NCI-H446 (cell line): ENCODE data around the gene ZNF101.
A peak's percentile ranks its signal among the peaks of the same experiment; 100 is the strongest.

Experiments used
- DNase-seq, 2 experiments: peaks; one replicate each; lab custom pipeline; 2025; lab: John Stamatoyannopoulos, UW

ZNF101 gene

GRCh38 chr19:19668230-19669012 lies at the start of gene ZNF101:
ZNF101 (plus strand) TSS chr19:19668839; CDS start chr19:19668964, 125 bp downstream.
- peak; percentile 86 to 95 for DNase-seq

DNA sequence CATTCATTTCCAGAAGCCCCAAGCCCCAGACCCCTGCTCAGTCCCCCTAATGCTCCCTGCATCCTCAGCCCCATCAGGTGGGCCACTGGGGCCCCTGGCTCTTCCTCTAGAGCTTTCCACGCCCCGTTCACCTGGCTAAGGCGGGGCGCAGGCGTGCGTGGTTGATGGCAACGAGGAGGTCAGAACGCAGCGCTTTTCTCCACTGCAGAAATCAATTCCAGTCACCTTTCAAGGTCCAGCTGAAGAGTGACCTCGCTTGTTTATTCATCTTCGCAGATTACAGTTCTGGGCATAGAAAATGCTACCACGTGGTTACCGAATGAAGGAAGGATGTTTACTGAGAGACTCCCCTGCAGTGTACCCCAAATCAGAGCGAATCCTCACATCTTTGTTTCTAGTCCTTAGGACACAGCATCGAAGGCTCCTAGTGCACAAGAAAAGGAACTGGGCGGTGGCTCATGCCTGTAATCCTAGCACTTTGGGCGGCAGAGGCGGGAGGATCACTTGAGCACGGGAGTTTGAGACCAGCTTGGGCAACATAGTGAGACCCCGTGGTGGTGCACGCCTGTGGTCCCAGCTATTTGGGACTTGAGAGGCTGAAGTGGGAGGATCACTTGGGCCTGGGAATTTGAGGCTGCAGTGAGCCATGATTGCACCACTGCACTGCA lies 49.3 kb upstream of the ZNF101 start:
- no peak for DNase-seq

DNA sequence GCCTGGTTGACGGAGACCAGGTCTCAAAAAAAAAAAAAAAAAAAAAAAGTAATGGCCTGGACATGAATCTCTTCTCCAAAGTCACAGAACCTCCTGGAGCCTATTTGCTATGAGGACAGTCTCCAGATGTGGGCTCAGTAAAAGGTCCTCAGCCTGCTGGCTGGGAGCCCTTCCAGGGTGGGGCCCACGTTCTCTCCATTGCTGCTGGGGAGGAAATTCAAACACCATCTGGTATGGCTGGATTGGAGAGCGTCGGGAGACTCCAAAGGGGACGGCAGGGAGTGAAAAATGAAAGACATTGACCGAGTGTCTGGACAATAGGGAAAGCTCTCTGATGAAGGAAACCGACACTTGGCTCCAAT lies 48.8 kb upstream of the ZNF101 start:
- DNase-seq: no peak

DNA sequence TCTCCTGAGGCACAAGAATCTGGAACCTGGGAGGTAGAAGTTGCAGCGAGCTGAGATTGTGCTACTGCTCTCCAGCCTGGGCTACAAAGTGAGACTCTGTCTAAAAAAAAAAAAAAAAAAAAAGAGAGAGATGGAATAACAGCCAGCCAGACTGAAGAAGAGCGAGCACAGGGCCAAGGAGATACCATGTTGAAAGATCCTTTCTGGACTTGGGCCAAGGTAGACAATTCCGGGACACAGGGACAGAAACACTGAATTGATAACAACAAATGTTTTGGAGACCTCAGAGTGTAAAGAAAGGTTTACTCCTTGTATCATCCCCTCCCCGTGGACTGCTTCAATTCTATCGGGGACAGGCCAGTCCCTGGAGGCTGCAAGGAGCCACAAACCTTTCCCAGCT lies 45.3 kb upstream of the ZNF101 start:
- no peak for DNase-seq

- no peak for DNase-seq
Observed at GRCh38 chr19:19624032-19624570, 44.5 kb upstream of the ZNF101 start.

GRCh38 chr19:19626516-19627472 lies 41.8 kb upstream of the ZNF101 start:
- no peak for DNase-seq

DNA sequence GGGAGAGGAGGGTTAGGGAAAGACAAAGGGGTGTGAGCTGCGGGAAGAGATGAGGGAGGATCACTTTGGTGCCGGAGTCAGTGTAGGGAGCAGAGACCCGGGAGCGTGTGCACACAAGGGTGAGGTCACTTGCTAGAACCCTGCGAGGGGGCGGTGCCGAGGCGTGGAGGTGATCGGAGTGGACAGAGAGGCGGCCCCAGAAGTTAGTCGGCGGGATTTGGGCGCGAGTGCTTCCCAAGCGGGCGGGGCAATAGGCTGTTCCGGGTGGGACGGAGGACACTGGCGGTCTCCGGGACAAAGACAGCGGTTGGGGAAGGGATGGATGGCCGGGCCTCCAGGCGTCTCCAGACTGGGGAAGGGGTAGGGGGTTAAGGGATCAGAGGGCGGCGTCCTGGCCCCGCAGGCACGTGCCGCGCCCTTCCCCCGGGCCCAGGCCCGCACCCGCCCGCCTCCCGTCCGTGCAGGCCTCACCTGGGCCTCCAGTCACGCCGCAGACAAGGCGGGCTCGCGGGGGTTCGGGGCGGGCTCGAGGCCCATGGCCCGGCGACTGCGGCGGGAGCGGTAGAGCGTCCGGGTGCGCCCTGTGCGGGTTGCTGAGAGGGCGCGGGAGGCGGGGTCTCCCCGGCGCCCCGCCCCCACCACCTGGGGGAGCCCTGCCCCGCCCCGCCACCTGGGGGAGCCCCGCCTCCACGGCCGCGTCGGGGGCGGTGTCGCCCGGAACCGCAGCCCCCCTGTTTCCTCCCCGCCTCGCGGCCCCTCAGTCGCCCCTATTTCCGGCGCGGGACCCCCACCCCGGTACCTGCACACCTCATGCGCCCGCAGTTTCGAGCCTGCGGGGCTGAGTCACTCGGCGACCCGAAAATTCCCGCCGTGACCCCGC lies 40.8 kb upstream of the ZNF101 start, which contains the start of gene LPAR2:
LPAR2 (minus strand) TSS at position 600 of the 880 bp plus-strand sequence. CDS start 945 bp downstream, outside the sequence.
- DNase-seq: peak in 1 of 2 experiments; percentile 53

GRCh38 chr19:19628501-19629134 lies 40.0 kb upstream of the ZNF101 start:
- no peak for DNase-seq

DNA sequence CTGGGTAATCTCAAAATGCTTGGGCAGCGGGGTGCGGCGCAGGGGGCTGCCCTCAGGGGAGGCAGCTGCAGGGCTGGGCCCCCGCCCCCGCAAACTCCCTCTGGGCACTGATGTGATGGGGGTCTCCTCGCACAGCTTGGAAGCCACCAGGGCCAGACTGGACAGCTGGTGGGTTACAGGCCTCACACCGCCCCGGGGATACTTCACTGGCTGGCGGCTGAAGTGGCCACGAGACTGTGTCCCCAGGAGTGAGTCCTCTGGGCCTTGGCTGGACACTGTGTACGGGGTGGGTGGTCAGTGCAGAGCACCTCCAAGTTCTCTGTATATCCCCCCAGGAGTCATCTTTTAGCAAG lies 38.6 kb upstream of the ZNF101 start:
- no peak for DNase-seq

DNA sequence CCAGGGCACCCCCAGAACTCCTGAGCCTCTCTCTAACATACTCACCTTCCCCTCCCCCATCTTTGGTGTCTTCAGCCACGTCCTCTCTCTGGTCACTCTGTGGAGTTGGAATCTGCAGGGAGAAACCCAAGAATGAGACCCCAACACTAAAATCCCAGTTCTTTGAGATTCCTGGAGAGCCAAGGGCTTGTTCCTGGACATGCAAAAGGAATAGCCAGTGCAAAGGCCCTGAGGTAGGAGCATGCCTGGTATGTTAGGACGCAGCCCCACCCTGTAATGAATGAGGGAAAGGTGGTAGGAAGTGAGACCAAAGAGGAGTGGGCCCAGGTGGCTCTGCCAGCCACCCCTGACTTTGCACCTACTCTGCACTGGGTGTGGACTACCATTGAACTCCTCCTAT lies 38.2 kb upstream of the ZNF101 start:
- no peak for DNase-seq

GRCh38 chr19:19631346-19631745 lies 37.3 kb upstream of the ZNF101 start:
- DNase-seq: no peak

- no peak for DNase-seq
Observed at GRCh38 chr19:19632661-19633060, 36.0 kb upstream of the ZNF101 start.

DNA sequence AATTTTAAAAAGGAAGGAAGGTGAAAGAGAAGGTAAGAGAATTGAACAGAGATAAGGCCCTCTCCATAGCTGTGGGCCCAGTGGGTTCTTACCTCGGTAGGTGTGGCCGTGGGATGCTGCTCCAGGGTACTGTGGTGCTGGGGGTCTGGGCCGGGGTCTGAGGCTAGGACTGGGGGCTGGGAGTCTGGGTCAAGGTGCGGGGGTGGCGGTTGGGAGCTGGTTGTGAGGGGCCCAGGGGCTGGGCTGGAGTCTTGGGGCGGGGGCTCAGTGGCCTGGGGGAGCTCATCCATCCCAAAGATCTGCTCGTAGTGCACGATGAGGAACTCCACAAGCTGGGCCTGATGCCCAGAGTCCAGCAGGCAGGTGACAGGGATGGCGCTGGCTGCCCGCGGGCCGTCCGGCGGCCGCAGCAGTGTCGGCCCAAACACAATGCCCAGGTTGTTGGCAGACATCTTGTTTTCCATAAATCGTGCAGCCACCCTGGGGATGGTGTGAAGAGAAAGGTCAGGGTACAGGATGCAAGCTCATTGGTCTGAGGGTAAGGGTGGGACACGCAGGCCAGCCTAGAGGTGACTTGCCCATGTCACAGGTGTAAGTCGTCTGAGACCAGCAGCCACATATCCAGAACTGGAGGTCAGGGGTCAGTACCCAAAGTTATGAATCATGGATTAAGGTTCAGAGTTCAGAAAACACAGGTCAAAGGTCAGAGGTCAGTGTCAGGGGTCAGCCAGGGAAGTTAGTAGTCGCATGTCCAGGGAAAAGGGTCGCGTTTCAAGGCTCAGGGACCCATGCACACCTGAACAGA lies 34.7 kb upstream of the ZNF101 start:
- no peak for DNase-seq

DNA sequence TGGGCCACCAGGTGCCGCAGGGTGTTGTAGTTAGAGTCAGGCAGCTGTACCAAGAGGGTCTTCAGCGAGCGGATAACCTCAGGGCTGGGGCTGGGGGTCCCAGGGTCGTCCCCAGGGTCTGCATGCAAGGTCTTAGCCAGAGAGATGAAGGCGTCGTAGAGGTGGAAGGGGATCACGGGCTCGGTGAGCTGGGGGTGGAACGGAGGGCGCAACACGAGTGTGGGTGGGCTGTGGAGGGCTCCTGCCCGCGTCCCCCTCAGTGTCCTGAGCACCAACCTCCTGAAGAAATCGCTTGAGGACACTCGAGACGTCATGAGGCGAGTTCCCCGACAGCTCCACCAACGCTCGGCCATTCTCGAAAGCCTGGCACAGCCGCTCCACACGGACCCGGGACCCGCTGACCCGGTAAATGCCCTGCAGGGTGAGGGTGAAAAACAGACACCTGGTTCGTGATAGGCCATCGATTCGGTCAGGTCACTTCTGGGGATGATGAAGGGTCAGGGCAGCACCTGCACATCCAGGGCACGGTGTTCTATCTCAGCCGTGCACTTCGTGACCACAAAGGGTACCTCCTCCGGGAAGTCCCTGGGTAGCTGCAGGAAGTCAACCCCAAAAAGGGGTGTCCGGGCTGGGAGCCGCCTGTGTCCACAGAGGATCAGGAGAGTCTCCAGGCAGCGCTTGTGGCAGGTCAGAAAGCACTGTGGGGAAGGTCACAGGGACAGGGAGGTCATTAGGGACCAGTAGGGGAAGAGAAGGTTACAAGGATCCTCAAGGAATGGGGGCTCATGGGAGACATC lies 33.9 kb upstream of the ZNF101 start:
- DNase-seq: no peak

GRCh38 chr19:19635313-19635702 lies 33.3 kb upstream of the ZNF101 start:
- no peak for DNase-seq

GRCh38 chr19:19636573-19637185 lies 32.0 kb upstream of the ZNF101 start:
- no peak for DNase-seq

- DNase-seq: no peak
Observed at GRCh38 chr19:19637186-19637522, 31.5 kb upstream of the ZNF101 start.

GRCh38 chr19:19637523-19638251 lies 31.0 kb upstream of the ZNF101 start:
- DNase-seq: no peak
